HG03039 (cell line): ENCODE results near the gene CRYBA1.
"Not testable (repeated sequence)": the region's sequence is repeated elsewhere in the genome, so short reads cannot be mapped to it uniquely, and the experiment has no call there.

Experiments
- ATAC-seq: cut with Tn5 transposase; IDR thresholded peaks from one replicate; pipeline ENCODE4 v1.9.1; 2021; ENCODE audit warnings: mild to moderate bottlenecking, moderate library complexity; ENCODE audit not compliant: unreplicated experiment

CRYBA1 gene

DNA sequence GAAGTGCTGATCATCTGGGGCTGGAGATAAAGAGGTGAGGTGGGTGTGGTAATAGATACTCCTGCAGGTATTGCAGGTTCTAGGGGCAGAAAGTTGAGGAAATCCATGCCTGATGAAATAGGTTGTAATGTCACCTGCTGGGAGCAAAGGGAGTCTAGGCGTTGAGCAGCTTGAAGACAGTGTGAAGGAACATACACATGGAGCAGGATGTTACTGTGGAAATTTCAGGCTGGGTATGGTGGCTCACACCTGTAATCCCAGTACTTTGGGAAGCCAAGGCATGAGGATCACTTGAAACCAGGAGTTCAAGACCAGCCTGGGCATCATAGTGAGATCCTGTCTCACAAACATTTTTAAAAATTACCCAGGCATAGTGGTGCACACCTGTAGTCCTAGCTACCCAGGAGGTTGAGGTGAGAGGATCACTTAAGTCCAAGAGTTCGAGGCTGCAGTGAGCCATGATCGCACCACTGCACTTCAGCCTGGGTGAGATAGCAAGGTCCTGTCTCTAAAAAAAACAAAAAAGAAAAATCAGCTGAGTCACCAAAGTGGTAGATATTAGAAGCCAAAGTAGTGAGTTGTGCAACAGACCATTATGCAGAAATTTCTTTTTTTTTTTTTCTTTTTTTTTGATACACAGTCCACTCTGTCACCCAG, 9.1 kb upstream of the CRYBA1 start:
- ATAC-seq = no peak

DNA sequence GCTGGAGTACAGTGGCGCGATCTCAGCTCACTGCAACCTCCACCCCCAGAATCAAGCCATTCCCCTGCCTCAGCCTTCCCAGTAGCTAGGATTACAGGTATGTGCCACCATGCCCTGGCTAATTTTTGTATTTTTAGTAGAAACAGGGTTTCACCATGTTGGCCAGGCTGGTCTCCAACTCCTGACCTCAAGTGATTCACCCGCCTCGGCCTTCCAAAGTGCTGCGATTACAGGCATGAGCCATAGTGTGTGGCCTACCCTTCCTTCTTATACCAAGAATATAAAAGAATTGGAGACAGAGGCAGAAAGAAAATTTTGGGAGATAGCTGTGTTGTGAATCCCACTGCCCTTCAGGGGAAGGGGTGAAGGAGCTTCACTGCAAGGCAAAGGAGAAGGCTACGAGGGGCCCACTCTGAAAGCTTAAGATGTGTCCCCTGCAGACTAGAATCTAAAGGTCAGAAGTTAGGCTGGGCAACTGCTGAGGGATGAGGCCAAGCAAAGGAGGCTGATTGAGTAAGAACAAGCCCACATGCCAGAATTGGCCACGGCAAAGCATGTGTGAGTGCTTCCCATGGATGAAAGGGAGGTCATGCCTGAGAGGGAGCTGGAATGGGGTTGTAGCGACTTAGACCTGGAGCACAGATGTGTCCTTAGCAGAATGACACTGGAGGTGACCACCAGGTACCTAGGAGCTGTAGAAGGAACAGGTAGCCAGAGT, 8.4 kb upstream of the CRYBA1 start:
- ATAC-seq = no peak

DNA sequence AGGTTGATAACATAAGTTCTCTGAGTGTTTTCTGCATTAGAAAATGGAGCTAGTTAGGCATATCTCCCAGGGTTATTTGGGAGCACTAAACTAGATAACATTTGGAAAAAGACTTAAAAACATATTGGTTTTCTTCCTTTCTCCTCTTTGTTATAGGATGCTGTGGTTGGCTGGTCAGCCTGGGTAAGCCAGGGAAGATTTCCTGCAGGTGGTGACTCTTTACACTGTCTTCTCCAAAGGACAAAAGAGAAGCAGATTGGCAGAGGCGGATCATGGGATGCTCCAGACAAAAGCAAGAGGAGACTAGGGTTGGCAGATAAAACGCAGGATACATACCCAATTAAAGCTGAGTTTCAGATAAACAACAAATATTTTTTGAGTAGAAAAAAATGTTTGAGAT, 6.2 kb upstream of the CRYBA1 start:
- no peak for ATAC-seq

DNA sequence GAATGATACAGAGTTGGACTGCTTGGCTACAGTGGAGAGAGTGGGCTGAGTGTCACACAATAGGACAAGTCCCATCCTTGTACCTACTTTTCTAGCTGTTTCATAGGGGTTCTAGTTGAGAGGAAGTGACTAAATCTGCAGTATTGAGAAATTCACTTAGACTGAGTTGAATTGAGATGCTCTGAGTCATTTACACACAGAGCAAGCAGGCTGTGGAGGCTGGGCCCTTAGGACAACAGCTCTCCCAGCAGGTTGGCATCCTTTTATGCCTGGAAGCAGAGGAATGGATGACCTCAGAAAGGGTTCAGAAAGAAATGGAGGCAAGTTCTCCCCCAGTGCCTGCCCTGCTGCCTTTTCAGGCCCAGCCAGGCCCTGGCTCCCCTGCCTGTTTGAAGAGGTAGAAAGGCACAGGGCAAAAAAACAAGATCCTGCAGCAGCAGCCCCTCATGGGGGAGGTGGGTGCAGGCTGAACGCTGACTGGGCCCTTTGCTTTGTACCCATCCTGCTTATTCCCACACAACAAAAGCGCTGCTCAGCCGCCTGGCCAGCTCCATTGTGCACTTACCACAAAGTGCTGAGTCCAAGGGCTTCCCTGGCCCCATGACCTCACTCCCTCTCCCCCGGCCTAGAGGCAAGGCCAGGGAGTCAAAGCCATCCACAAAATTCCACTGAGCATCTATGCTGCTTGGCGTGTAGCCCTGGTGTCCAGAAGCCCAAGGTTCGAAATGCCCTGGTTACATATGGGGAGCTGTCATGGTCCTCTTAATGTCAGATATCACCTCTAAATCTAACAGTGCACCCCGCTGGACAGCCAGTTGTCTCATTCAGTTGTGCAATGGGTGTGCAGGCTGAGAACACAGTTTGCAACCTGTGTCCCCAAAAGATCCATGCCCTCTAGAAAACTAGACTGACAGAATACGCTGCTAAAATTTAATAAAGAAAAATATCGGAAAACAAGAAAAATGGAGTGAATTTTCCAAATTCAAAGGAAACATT, 5.4 kb upstream of the CRYBA1 start:
- no peak for ATAC-seq

DNA sequence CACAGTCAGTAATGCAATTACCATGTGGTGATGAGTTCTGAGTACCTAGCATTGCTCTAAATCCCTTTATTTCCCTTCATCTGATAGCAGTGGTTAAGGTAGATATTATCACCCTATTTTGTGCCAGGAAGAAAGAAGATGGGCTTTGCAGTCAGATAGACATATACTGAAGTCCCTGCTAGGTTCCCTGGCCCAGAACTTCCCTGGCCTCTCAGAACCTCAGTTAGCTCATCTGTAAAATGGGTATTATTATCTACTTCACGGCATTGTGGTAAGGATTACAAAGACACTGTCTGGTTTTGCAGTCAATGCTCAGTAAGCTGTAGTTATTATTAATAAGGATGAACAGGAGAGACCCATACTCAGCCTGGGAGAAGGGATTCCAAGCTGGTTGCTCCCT, 4.6 kb upstream of the CRYBA1 start:
- no peak for ATAC-seq

DNA sequence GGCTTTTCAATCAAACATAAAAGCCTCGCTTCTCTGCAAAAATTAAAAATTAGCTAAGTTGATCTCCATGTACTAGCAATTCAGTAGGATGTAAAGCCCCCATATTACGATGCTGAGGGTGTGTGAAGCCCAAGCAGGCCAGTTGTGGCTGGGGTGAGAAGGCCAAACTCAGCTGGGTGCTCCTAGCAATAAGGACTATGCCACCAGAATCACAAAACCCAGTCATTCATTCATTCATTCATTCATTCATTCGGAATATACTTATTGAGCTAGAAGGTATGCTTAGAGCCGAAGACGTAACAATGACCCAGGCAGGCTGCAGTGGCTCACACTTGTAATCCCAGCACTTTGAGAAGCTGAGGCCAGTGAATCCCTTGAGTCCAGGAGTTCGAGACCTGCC, 3.9 kb upstream of the CRYBA1 start:
- ATAC-seq = no peak

DNA sequence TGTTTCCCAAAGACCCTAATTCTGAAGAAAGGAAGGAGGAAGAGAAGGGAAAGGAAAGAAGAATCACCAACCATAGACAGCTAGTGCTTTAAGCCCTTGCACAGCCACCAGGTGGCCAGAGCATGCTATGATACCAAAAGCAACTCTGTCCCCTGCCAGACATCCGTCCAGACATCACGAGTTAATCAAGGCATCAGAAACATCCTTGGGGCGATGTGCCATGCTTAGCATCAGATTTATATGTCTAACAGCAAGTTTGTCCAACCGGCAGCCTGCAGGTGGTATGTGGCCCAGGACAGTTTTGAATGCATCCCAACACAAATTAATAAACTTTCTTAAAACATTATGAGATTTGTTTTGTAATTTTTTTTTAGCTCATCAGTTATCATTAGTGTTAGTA, 2.9 kb upstream of the CRYBA1 start:
- ATAC-seq = no peak

DNA sequence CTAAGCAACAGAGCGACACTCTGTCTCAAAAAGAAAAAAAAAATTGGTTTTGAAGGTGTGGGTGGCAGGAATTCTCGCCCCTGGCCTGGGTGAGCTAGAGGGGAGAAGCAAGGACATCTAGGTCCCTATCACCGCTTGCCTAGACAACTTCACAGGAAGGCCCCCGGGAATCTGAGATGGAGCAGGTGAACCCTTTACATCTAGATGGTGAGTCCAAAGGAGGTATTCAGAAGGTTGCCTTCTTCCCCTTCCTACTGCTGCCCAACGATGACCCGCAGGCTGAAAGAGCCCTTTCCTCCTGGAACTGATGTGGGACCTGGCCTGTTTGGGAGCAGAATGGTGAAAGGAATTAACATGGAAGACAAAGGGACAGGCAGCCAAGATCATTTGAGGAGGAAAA, 1.3 kb upstream of the CRYBA1 start:
- ATAC-seq = no peak

DNA sequence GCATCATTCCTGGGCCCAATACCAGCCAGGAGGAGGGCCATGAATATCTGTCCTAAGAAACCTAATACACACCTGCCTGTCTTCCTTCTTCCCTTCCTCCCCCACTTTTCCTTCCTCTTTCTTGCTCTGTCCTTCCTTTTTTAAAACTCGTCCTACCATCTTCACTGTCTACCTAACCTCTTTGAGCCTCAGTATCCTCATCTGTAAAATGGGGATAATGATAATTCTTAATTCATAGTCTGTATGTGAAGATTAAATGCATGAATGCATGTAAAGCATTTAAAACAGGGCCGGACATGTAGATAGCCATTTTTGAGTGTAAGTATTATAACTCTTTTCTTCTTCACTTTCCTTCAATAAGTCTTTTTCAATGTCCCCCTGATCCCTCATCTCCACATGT, 560 bp downstream of the CRYBA1 start:
- no peak for ATAC-seq

DNA sequence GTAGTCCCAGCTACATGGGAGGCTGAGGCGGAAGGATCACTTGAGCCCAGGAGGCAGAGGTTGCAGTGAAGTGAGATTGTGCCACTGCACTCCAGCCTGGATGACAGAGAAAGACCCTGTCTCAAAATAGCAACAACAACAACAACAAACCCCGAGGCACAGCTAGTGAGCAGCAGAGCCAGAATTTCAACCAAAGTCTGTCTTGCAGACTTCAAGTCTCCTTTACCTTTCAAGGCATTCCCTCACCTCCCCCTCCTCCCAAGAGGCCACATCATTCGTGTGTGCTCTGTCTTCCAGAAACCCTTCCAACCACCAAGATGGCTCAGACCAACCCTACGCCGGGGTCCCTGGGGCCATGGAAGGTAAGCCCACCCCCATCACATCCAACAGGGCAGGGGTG, 2.2 kb downstream of the CRYBA1 start:
- ATAC-seq = no peak

DNA sequence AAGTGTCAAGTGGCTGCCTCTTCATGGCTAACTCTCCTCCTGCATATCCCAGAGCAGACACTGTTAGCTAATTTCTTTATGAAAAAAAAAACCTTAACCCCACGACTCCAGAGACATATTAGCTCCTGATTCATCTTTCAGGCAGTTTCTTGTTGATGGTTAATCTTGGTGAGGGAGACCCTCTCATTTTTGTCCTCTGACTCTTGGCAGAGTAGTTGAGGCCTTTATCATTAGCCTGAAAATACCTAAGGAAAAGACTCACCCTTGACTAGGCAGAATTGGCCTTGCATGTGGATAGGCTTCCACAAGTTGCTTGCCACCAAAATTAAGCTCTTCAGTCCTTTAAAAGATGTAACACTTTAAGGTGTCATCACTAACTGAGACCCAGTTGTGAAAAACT, 4.0 kb downstream of the CRYBA1 start:
- no peak for ATAC-seq

DNA sequence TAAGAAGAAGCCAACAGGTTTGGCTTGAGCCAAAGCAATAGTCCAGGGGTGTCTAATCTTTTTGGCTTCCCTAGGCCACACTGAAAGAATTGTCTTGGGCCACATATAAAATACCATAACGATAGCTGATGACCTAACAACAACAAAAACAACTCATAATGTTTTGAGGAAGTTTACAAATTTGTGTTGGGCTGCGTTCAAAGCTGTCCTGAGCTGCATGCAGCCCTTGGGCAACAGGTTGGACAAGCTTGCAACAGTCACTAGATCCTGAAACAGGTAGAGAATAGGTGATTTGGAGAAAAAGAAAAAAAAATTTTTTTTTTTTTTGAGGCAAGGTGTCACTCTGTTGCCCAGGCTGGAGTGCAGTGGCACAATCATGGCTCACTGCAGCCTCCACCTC, 4.5 kb downstream of the CRYBA1 start:
- ATAC-seq = no peak

DNA sequence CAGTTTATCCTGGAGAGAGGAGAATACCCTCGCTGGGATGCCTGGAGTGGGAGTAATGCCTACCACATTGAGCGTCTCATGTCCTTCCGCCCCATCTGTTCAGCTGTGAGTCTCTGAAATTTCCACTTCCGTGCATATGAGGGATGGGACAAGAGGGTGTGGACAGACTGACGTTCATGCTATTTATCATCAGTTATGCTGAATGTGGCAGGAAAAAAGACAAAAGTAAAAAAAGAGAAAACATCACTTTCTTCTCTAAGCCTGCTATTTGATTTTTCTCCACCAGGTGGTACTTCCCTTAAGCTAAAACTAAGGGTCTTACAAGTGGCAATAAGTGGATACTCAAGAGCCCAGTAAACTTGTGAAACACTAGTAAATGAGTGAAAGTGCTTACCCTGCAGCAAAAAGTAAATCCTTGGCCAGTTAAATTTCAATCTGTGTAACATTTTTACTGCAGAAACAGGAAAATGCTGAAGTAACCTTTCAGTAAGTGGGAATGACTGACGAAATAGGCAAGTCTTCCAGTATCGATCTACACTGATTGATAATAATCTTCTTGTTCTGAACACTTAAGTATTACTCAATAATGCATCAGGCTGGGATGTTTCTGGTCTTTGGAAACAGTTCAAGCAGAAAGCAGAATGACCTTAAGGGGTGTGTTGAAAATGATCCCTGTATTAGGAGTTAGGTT, 5.6 kb downstream of the CRYBA1 start:
- no peak for ATAC-seq

DNA sequence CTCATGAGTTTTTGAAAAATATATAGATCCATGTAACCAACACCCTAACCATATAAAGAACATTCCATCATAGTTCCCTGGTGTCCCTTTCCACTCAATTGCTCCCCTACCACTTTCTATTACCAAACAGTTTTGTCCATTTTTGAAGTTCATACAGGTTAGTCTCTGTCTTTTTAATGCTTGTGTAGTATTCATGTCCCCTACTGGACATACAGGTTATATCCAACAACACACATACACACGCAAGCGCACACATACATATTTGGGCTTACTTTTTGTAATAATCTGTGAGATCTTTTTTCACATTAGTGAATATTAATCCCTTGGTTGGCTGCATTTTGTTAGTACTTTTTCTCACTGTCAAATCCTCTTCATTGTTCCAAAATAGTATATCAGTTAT, 6.4 kb downstream of the CRYBA1 start:
- no peak for ATAC-seq

DNA sequence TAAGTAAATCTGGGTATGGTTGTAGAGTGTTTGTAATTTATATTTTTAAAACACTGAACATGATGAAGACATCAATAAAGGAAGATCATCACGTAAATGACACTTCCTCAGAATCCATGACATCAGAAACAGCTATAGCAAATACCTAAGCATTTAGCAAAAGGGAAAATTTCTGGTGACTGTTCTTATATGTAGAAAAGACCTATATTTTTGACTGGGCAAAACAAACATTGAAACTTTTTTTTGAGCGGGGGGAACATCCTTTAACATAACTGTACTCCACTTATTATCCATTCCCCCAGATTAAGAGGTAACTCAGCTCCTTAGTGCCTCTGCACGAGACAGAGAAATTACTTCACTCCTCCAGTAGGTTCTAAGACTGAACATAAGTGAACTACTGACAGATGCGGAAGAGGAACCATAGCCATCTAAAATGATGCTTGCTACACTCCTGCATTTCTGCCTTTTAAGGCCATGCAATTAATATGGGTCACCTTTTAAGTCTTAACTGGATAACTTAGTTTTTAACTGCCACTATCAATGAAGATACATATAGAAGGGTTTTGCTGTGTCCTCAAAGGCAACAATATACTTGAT, 9.4 kb downstream of the CRYBA1 start:
- ATAC-seq = no peak

DNA sequence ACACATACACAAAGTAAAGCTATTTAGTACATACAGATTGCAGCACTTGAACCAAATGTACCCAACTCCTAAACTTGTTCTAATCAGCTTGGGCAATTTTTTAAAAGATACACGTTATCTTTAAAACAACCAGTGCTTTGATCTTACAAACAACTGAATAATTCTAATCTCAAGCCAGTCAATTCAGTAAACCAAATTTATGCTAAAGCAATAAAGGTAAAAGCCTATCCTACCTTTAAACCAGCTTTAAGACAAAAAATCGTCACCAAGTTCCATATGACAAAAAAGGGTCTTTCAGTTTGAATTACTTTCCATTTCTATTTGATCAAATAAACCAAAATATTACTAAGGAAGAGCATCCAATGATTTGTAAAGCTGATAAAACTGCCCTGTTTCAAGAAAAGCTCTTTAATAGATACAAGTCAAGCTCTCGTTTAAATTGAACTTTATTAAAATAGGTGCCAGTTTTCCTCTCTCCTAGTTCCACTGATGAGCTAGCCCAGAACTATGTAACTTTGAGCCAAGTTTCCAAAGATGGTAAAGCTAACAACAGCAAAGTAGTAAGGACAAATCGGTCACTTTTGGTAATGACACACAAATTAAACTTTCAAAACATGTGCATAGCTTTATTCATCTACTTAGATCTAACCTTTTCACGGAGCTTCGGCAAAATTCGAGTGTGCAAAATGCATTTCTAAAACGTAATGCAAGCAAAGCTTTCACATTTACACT, 10.2 kb downstream of the CRYBA1 start:
- ATAC-seq = no peak

DNA sequence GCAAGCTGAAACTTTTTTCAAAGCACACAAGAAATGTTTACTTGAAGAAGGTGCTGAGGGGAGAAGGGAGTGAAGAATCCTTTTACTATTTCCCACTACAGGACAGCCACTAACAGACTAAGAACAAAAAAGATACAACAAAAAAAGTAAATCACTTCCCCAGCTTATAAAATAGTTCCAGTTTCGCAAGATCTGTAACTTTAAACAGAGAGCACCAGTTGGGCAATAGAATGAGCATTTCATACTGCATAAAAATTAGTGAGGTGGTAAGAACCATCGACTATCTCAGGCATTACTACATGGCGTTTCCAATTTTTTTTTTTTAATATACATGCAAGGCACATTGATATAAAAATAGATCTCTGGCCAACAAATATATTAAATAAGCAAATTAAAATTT, 11.1 kb downstream of the CRYBA1 start:
- no peak for ATAC-seq

DNA sequence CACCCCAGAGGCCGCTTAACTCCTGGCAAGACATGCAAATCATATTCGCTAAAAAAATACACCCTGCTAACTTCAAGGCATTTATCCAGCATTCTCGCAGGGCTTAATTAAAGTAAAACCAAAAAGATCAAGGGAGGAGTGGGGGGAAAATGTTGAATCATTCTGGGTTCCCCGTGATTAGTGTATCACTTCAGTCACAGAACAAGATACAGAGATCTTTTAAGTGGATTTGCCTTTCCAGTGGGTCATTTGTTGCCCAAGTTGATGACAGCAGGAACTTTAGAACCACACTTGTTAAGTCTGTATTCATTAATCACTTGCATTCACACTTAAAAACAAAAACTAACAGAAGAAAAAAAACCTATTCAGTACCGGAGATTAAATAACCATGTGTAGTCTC, 17.3 kb downstream of the CRYBA1 start:
- no peak for ATAC-seq

DNA sequence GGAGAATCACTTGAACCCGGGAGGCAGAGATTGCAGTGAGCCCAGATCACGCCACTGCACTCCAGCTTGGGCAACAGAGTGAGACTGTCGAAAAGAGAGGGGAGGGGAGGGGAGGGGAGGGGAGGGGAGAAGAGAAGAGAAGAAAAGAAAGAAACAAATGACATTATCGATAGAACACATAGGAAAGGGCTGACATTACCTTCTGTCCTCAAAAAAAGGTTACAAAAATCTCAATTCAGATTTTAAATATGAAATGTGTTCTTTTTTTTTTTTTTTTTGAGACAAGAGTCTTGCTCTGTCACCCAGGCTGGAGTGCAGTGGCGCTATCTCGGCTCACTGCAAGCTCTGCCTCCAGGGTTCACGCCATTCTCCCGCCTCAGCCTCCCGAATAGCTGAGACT, 25.3 kb downstream of the CRYBA1 start:
- ATAC-seq = not testable (repeated sequence)

DNA sequence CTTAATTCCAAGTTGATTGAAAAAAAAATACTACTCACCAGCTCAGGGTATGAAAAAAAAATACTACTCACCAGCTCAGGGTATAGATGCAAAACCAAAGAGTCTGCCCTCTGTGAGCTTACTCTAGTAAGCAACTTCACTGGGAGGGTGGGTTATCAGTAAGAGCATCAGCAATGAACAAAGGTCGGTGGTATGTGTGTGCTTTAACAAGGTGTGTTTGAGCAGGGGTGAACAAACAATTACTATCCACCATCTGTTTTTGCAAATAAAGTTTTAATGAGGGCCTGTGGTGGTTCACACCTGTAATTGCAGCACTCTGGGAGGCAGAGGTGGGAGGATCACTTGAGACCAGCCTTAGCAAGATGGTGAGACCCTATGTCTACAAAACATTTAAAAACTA, 27.3 kb downstream of the CRYBA1 start:
- no peak for ATAC-seq
